Naive B cell (primary cell): ENCODE measurements around the gene YAF2. TPM values are rescaled to one million over a fixed set of nuclear protein-coding genes. Genes with fewer than 3 reads are reported as not detected.
"Not testable (repeated sequence)": the region's sequence is repeated elsewhere in the genome, so short reads cannot be mapped to it uniquely, and the experiment has no call there.

Source experiments
- ATAC-seq, 2 donors: fragments of 150-1000 bp; cut with Tn5 transposase; 2 replicates each; pipeline ENCODE4 v1.10.0; 2021; ENCODE audit warnings: low read depth in 2 of 2, mild to moderate bottlenecking in 2 of 2, moderate library complexity in 2 of 2
- DNase-seq: peaks from one replicate; pipeline ENCODE4 v3.0.0; 2022
- H3K27ac Mint-ChIP-seq, 6 donors: one replicate each; pipeline ENCODE4 v1.8.0; 2020 to 2022; ENCODE audit warnings: mild to moderate bottlenecking in 6 of 6, mixed read lengths in 6 of 6, moderate library complexity in 5 of 6, inconsistent platforms in 2 of 6
- H3K27me3 Mint-ChIP-seq, 3 donors: one replicate each; pipeline ENCODE4 v1.8.0; 2021 to 2022; ENCODE audit warnings: mixed read lengths in 3 of 3, mild to moderate bottlenecking in 1 of 3
- H3K36me3 Mint-ChIP-seq, 2 donors: one replicate each; pipeline ENCODE4 v1.8.0; 2020 to 2022; ENCODE audit warnings: mixed read lengths in 2 of 2, inconsistent platforms in 1 of 2, mild to moderate bottlenecking in 1 of 2
- H3K4me1 Mint-ChIP-seq, 3 donors: one replicate each; pipeline ENCODE4 v1.8.0; 2020 to 2022; ENCODE audit warnings: mixed read lengths in 3 of 3, inconsistent platforms in 1 of 3, mild to moderate bottlenecking in 1 of 3, moderate library complexity in 1 of 3
- H3K4me3 Mint-ChIP-seq, 8 donors: one replicate each; pipeline ENCODE4 v1.8.0; 2020 to 2022; ENCODE audit warnings: mild to moderate bottlenecking in 8 of 8, mixed read lengths in 8 of 8, moderate library complexity in 8 of 8, inconsistent platforms in 2 of 8
- H3K9me3 Mint-ChIP-seq, 7 donors: one replicate each; pipeline ENCODE4 v1.8.0; 2020 to 2022; ENCODE audit warnings: mixed read lengths in 7 of 7, mild to moderate bottlenecking in 5 of 7, inconsistent platforms in 2 of 7, moderate library complexity in 1 of 7
- polyA plus RNA-seq, 6 donors: library from polyadenylated mRNA; unstranded; fragments of 300-500 nt; fragmentation: Illumina TruSeq; gene quantifications; one replicate each; pipeline ENCODE4 v1.2.3, GENCODE V29; 2021; ENCODE audit warnings: low read depth in 6 of 6

The YAF2 gene
- polyA plus RNA-seq, 6 donors from 2014 or later = 7.1 to 20.9 (median 11.1) TPM

- Mint-ChIP-seq H3K27me3 (no peaks in the 10 kb centered on the region), H3K4me1 (peaks cover 24 to 42% (median 36%) of the 10 kb centered on the region in 3 donors), H3K4me3 (peak overlapping the region; percentile 92 to 99 (median 94)), H3K36me3 (no peaks in the 10 kb centered on the region), H3K9me3 (no peaks in the 10 kb centered on the region), H3K27ac (peak overlapping the region; percentile 72 to 97 (median 96))
- peak; percentile 73 to 75 for ATAC-seq
- DNase-seq = peak; percentile 72
Measured at GRCh38 chr12:42237052-42237852, 796 bp downstream of the YAF2 start.

- H3K4me1 Mint-ChIP-seq = peaks cover 24 to 42% (median 37%) of the 10 kb centered on the region in 3 donors
Measured at GRCh38 chr12:42236017-42236416, 2.0 kb downstream of the YAF2 start.

GRCh38 chr12:42235426-42235825 is 2.6 kb downstream of the YAF2 start:
- no peak for ATAC-seq
- H3K27ac Mint-ChIP-seq = peak overlapping the region in 4 of 6 donors; percentile 26 to 74 (median 46)
- no peaks in the 10 kb centered on the region for H3K27me3 Mint-ChIP-seq
- no peaks in the 10 kb centered on the region for H3K9me3 Mint-ChIP-seq
- no peak for DNase-seq
- H3K4me1 Mint-ChIP-seq = peaks cover 27 to 45% (median 41%) of the 10 kb centered on the region in 3 donors
- H3K36me3 Mint-ChIP-seq = no peaks in the 10 kb centered on the region
- H3K4me3 Mint-ChIP-seq = peak overlapping the region in 1 of 8 donors; percentile 64

More at GRCh38 chr12:42236017-42236416, 2.0 kb downstream of the YAF2 start:
- Mint-ChIP-seq H3K36me3 (no peaks in the 10 kb centered on the region), H3K27ac (peak overlapping the region in 4 of 6 donors; percentile 24 to 74 (median 42)), H3K4me3 (peak overlapping the region; percentile 12 to 66 (median 50)), H3K9me3 (no peaks in the 10 kb centered on the region), H3K27me3 (no peaks in the 10 kb centered on the region)
- DNase-seq = no peak
- no peak for ATAC-seq

GRCh38 chr12:42234970-42235369 is 3.1 kb downstream of the YAF2 start:
- Mint-ChIP-seq H3K27me3 (no peaks in the 10 kb centered on the region), H3K4me1 (peaks cover 32 to 50% (median 45%) of the 10 kb centered on the region in 3 donors), H3K27ac (peak overlapping the region in 3 of 6 donors; percentile 56 to 69 (median 58)), H3K9me3 (no peaks in the 10 kb centered on the region), H3K4me3 (peak overlapping the region in 2 of 8 donors; percentile 15 to 64), H3K36me3 (no peaks in the 10 kb centered on the region)
- ATAC-seq (no peak), DNase-seq (no peak)

GRCh38 chr12:42227525-42227924 is 10.5 kb downstream of the YAF2 start:
- H3K9me3 Mint-ChIP-seq, ATAC-seq, DNase-seq, H3K27me3 Mint-ChIP-seq, H3K4me3 Mint-ChIP-seq, H3K27ac Mint-ChIP-seq: not testable (repeated sequence)
- Mint-ChIP-seq H3K4me1 (peaks cover 9 to 17% (median 15%) of the 10 kb centered on the region in 3 donors), H3K36me3 (peaks cover 0 to 13% of the 10 kb centered on the region in 2 donors)

- H3K9me3 Mint-ChIP-seq, H3K27ac Mint-ChIP-seq, DNase-seq, H3K27me3 Mint-ChIP-seq, H3K4me3 Mint-ChIP-seq, ATAC-seq: not testable (repeated sequence)
- Mint-ChIP-seq H3K36me3 (peaks cover 0 to 13% of the 10 kb centered on the region in 2 donors), H3K4me1 (peaks cover 12 to 26% (median 14%) of the 10 kb centered on the region in 3 donors)
Measured at GRCh38 chr12:42224501-42224900, 13.5 kb downstream of the YAF2 start.

- no peak overlapping the region for H3K4me3 Mint-ChIP-seq
- peaks cover 21 to 30% (median 22%) of the 10 kb centered on the region in 3 donors for H3K4me1 Mint-ChIP-seq
- ATAC-seq (no peak), DNase-seq (no peak)
- peaks cover 0 to 2% (median 0%) of the 10 kb centered on the region in 7 donors for H3K9me3 Mint-ChIP-seq
- H3K27ac Mint-ChIP-seq = no peak overlapping the region
- H3K36me3 Mint-ChIP-seq = peaks cover 0 to 13% of the 10 kb centered on the region in 2 donors
- H3K27me3 Mint-ChIP-seq = no peaks in the 10 kb centered on the region
Measured at GRCh38 chr12:42222724-42223123, 15.3 kb downstream of the YAF2 start.

GRCh38 chr12:42221726-42222125 is 16.3 kb downstream of the YAF2 start:
- H3K9me3 Mint-ChIP-seq = peaks cover 0 to 2% (median 0%) of the 10 kb centered on the region in 7 donors
- H3K27ac Mint-ChIP-seq = no peak overlapping the region
- ATAC-seq (no peak), DNase-seq (no peak)
- peaks cover 0 to 13% of the 10 kb centered on the region in 2 donors for H3K36me3 Mint-ChIP-seq
- no peaks in the 10 kb centered on the region for H3K27me3 Mint-ChIP-seq
- H3K4me1 Mint-ChIP-seq = peaks cover 24 to 33% (median 25%) of the 10 kb centered on the region in 3 donors
- H3K4me3 Mint-ChIP-seq = no peak overlapping the region

GRCh38 chr12:42217656-42218055 is 20.4 kb downstream of the YAF2 start:
- Mint-ChIP-seq H3K4me1 (peaks cover 34 to 51% (median 40%) of the 10 kb centered on the region in 3 donors), H3K27ac (no peak overlapping the region), H3K9me3 (no peaks in the 10 kb centered on the region)

GRCh38 chr12:42216737-42217136 is 21.3 kb downstream of the YAF2 start:
- peak overlapping the region in 3 of 6 donors; percentile 1 to 69 (median 2) for H3K27ac Mint-ChIP-seq
- H3K27me3 Mint-ChIP-seq = no peaks in the 10 kb centered on the region
- H3K4me1 Mint-ChIP-seq = peaks cover 32 to 45% (median 42%) of the 10 kb centered on the region in 3 donors
- H3K4me3 Mint-ChIP-seq = peak overlapping the region in 1 of 8 donors; percentile 1
- DNase-seq (no peak), ATAC-seq (no peak)
- H3K36me3 Mint-ChIP-seq = no peaks in the 10 kb centered on the region
- H3K9me3 Mint-ChIP-seq = no peaks in the 10 kb centered on the region

More at GRCh38 chr12:42217656-42218055, 20.4 kb downstream of the YAF2 start:
- H3K4me3 Mint-ChIP-seq = no peak overlapping the region
- no peaks in the 10 kb centered on the region for H3K27me3 Mint-ChIP-seq
- DNase-seq = no peak
- ATAC-seq = no peak
- H3K36me3 Mint-ChIP-seq = no peaks in the 10 kb centered on the region

- H3K36me3 Mint-ChIP-seq, DNase-seq, H3K27me3 Mint-ChIP-seq, H3K9me3 Mint-ChIP-seq, H3K4me3 Mint-ChIP-seq, ATAC-seq: not testable (repeated sequence)
- Mint-ChIP-seq H3K4me1 (peaks cover 29 to 41% (median 35%) of the 10 kb centered on the region in 3 donors), H3K27ac (peak overlapping the region in 1 of 6 donors; percentile 41)
Measured at GRCh38 chr12:42215759-42216158, 22.3 kb downstream of the YAF2 start.

GRCh38 chr12:42213954-42214426 is 24.1 kb downstream of the YAF2 start:
- H3K9me3 Mint-ChIP-seq = no peaks in the 10 kb centered on the region
- H3K27ac Mint-ChIP-seq = peak overlapping the region in 4 of 6 donors; percentile 4 to 39 (median 20)
- ATAC-seq = no peak
- H3K27me3 Mint-ChIP-seq = no peaks in the 10 kb centered on the region
- H3K4me1 Mint-ChIP-seq = peaks cover 18 to 29% (median 21%) of the 10 kb centered on the region in 3 donors
- no peaks in the 10 kb centered on the region for H3K36me3 Mint-ChIP-seq
- no peak overlapping the region for H3K4me3 Mint-ChIP-seq
- no peak for DNase-seq

- DNase-seq (no peak), ATAC-seq (no peak)
- Mint-ChIP-seq H3K9me3 (no peaks in the 10 kb centered on the region), H3K4me3 (no peak overlapping the region), H3K27ac (peak overlapping the region in 1 of 6 donors; percentile 38), H3K27me3 (no peaks in the 10 kb centered on the region), H3K4me1 (peaks cover 13 to 24% (median 21%) of the 10 kb centered on the region in 3 donors), H3K36me3 (no peaks in the 10 kb centered on the region)
Measured at GRCh38 chr12:42213023-42213422, 25.0 kb downstream of the YAF2 start.

GRCh38 chr12:42208574-42208973 is 29.5 kb downstream of the YAF2 start:
- Mint-ChIP-seq H3K4me3 (no peak overlapping the region), H3K27me3 (no peaks in the 10 kb centered on the region)

More at GRCh38 chr12:42208574-42208973, 29.5 kb downstream of the YAF2 start:
- Mint-ChIP-seq H3K36me3 (peaks cover 8 to 11% of the 10 kb centered on the region in 2 donors), H3K9me3 (no peaks in the 10 kb centered on the region), H3K4me1 (peaks cover 3 to 6% (median 5%) of the 10 kb centered on the region in 3 donors), H3K27ac (peak overlapping the region in 1 of 6 donors; percentile 12)
- ATAC-seq (no peak), DNase-seq (no peak)
